CD4-positive, alpha-beta T cell (primary cell): ENCODE results near the gene COL7A1. TPM values are rescaled to one million over a fixed set of nuclear protein-coding genes. Genes with fewer than 3 reads are reported as not detected.

Experiments
- ATAC-seq: fragments of 200-7000 bp; cut with Tn5 transposase; one replicate; pipeline ENCODE4 v1.10.0; 2022; ENCODE audit warnings: mild to moderate bottlenecking; ENCODE audit not compliant: poor library complexity
- CTCF ChIA-PET: fragments of 350-600 bp; sonication (Branson Sonifier 250); formaldehyde crosslinking; loops from one replicate; lab custom pipeline; 2021; ENCODE audit warnings: antibody characterized with exemption, inconsistent platforms; lab: Charles Lee
- POLR2A ChIA-PET: fragments of 350-600 bp; sonication (Branson Sonifier 250); formaldehyde crosslinking; loops from one replicate; lab custom pipeline; 2021; ENCODE audit warnings: antibody characterized with exemption, inconsistent platforms; lab: Charles Lee
- DNase-seq, 14 experiments: peaks; one replicate each; pipeline ENCODE4 v3.0.0-alpha.2; 2013 to 2020; ENCODE audit warnings: mixed read lengths in 2 of 14
- H3K27ac ChIP-seq, 2 donors: one replicate each; pipeline versions ENCODE4 v1.5.1 to v1.7.0; 2013; ENCODE audit warnings: low read length in 2 of 2, low read depth in 1 of 2, mild to moderate bottlenecking in 1 of 2
- H3K27me3 ChIP-seq, 2 experiments: 1 replicate in 1 of 2; 2 replicates in 1 of 2; pipeline versions ENCODE4 v1.6.1 to v1.7.0; 2013; ENCODE audit warnings: low read length in 2 of 2, control low read depth in 1 of 2, mild to moderate bottlenecking in 1 of 2, moderate library complexity in 1 of 2; ENCODE audit not compliant: insufficient read depth in 2 of 2, control insufficient read depth in 1 of 2
- H3K36me3 ChIP-seq: one replicate; pipeline ENCODE4 v1.6.1; 2013; ENCODE audit warnings: low read length, control low read depth; ENCODE audit not compliant: insufficient read depth
- H3K4me1 ChIP-seq: one replicate; pipeline ENCODE4 v1.6.1; 2013; ENCODE audit warnings: low read length, control low read depth; ENCODE audit not compliant: insufficient read depth
- H3K4me3 ChIP-seq: one replicate; pipeline ENCODE4 v1.5.1; 2013; ENCODE audit warnings: mild to moderate bottlenecking, low read length, moderate library complexity
- H3K9me3 ChIP-seq, 2 experiments: 1 replicate in 1 of 2; 2 replicates in 1 of 2; pipeline versions ENCODE4 v1.6.1 to v1.7.0; 2013; ENCODE audit warnings: low read length in 2 of 2, mild to moderate bottlenecking in 2 of 2, control low read depth in 1 of 2, moderate library complexity in 1 of 2; ENCODE audit not compliant: control insufficient read depth in 1 of 2, insufficient read depth in 1 of 2
- H3K27ac Mint-ChIP-seq: one replicate; pipeline ENCODE4 v1.8.0; 2020; ENCODE audit warnings: mixed read lengths
- H3K27me3 Mint-ChIP-seq: one replicate; pipeline ENCODE4 v1.8.0; 2021; ENCODE audit warnings: mixed read lengths
- H3K36me3 Mint-ChIP-seq: one replicate; pipeline ENCODE4 v1.8.0; 2021; ENCODE audit warnings: low read depth, mixed read lengths
- H3K4me1 Mint-ChIP-seq: one replicate; pipeline ENCODE4 v1.8.0; 2021; ENCODE audit warnings: low read depth, mixed read lengths
- H3K4me3 Mint-ChIP-seq: one replicate; pipeline ENCODE4 v1.8.0; 2020; ENCODE audit warnings: mild to moderate bottlenecking, mixed read lengths
- H3K9me3 Mint-ChIP-seq: one replicate; pipeline ENCODE4 v1.8.0; 2020; ENCODE audit warnings: mixed read lengths
- intact Hi-C, 2 experiments: fragments of 100-400 bp; cut with DNase I in 1 of 2; cut with micrococcal nuclease in 1 of 2; formaldehyde crosslinking; loops; one replicate each; pipeline versions ENCODE4 v1.15.1 to v1.9.0; 2023 to 2025; cut with DNase I, micrococcal nuclease
- total RNA-seq, 174 experiments: library from RNA in 2 of 174; stranded (reverse) in 2 of 174; gene quantifications; one replicate each; pipeline ENCODE4 v1.2.3 and lab custom pipeline; 2021 to 2026
- TF ChIP-seq, protein P1 (sequence below): fragments of 200-600 bp; IDR thresholded peaks from one replicate; pipeline ENCODE4 v1.8.0; 2022; ENCODE audit warnings: antibody characterized with exemption, mild to moderate bottlenecking

COL7A1 gene
- total RNA-seq, 2 experiments from 2014 or later: 0.73 to 0.93 TPM

DNA sequence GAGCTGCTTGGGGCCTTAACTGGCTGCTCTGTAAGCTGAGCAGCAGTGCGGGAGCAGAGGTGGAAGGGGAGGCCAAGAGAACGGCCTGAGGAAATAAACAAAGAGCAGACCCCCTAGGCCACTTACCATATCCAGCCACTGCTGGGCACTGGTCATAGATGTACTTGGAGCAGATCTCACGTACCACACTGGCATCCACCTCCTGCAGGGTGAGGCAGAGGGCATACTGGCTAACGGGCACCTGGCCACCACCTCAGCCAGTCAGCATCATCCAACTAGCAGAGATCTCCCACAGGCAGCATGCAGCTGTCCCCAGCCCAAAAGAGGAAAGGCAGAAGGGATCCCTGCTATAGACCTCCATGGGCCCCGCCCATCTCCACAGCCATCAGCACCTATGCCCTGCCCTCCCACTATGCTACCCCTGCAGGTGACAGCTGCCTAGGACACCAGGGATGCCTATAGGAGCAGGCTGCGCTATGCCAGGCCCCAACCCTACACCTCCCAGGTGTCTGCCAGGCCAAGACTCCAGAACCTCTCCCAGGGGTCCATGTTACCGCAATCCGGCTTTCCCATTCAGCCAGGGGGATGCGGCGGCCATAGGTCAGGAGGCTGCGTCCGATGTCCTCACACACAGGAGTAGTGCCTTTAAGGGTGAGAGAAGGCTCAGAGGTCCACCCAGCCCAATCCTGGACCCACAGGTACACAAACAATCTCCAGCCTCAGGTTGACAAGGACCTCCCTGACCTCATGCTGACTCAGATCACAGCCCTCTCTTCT lies 4.6 kb upstream of the COL7A1 start:
- ChIA-PET CTCF (no interaction called here), POLR2A (no interaction called here)
- Histone ChIP-seq H3K4me3 (no peak overlapping the region), H3K27me3 (peaks cover 4 to 9% of the 10 kb centered on the region in 2 experiments), H3K4me1 (peaks cover 7% of the 10 kb centered on the region), H3K36me3 (peaks cover 64% of the 10 kb centered on the region), H3K27ac (no peak overlapping the region), H3K9me3 (no peaks in the 10 kb centered on the region)
- Mint-ChIP-seq H3K36me3 (peaks cover 73% of the 10 kb centered on the region), H3K4me3 (no peak overlapping the region), H3K9me3 (no peaks in the 10 kb centered on the region), H3K27ac (no peak overlapping the region), H3K4me1 (peaks cover 6% of the 10 kb centered on the region), H3K27me3 (peaks cover 13% of the 10 kb centered on the region)
- intact Hi-C loops: no loop called here
- no peak for DNase-seq
- TF ChIP-seq, protein P1, sequence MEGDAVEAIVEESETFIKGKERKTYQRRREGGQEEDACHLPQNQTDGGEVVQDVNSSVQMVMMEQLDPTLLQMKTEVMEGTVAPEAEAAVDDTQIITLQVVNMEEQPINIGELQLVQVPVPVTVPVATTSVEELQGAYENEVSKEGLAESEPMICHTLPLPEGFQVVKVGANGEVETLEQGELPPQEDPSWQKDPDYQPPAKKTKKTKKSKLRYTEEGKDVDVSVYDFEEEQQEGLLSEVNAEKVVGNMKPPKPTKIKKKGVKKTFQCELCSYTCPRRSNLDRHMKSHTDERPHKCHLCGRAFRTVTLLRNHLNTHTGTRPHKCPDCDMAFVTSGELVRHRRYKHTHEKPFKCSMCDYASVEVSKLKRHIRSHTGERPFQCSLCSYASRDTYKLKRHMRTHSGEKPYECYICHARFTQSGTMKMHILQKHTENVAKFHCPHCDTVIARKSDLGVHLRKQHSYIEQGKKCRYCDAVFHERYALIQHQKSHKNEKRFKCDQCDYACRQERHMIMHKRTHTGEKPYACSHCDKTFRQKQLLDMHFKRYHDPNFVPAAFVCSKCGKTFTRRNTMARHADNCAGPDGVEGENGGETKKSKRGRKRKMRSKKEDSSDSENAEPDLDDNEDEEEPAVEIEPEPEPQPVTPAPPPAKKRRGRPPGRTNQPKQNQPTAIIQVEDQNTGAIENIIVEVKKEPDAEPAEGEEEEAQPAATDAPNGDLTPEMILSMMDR: no peak
- ATAC-seq: no peak

DNA sequence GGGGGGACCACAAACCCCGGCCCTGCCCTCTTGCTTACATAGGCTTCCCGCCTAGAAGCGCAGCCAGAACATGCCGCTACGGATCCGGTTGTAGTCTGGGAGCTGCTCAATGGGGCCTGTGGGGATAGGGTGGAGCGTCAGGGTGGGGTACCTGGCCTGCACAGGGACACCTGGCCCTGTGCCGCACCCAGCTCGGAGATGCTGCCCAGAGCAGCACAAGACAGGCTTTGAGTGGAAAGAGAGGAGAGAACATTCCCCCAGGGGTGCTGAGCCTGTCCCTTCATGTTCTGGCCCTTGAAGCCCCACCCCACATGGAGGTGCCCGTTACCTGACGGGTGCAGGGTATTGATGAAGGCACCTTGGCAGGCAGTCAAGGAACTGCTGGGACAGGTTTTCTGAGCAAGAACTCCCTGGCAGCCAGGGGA lies 4.0 kb upstream of the COL7A1 start:
- ATAC-seq (no peak), DNase-seq (no peak)
- H3K27ac ChIP-seq: no peak overlapping the region
- peaks cover 58% of the 10 kb centered on the region for H3K36me3 ChIP-seq
- TF ChIP-seq, protein P1: no peak
- Mint-ChIP-seq H3K27ac (no peak overlapping the region), H3K36me3 (peaks cover 67% of the 10 kb centered on the region), H3K9me3 (no peaks in the 10 kb centered on the region), H3K4me3 (no peak overlapping the region), H3K4me1 (peaks cover 6% of the 10 kb centered on the region), H3K27me3 (peaks cover 18% of the 10 kb centered on the region)
- POLR2A ChIA-PET: no interaction called here
- H3K4me1 ChIP-seq: peaks cover 10% of the 10 kb centered on the region
- peaks cover 4 to 15% of the 10 kb centered on the region in 2 experiments for H3K27me3 ChIP-seq
- intact Hi-C loops: no loop called here
- peaks cover 0 to 4% of the 10 kb centered on the region in 2 experiments for H3K9me3 ChIP-seq
- CTCF ChIA-PET: no interaction called here
- no peak overlapping the region for H3K4me3 ChIP-seq

DNA sequence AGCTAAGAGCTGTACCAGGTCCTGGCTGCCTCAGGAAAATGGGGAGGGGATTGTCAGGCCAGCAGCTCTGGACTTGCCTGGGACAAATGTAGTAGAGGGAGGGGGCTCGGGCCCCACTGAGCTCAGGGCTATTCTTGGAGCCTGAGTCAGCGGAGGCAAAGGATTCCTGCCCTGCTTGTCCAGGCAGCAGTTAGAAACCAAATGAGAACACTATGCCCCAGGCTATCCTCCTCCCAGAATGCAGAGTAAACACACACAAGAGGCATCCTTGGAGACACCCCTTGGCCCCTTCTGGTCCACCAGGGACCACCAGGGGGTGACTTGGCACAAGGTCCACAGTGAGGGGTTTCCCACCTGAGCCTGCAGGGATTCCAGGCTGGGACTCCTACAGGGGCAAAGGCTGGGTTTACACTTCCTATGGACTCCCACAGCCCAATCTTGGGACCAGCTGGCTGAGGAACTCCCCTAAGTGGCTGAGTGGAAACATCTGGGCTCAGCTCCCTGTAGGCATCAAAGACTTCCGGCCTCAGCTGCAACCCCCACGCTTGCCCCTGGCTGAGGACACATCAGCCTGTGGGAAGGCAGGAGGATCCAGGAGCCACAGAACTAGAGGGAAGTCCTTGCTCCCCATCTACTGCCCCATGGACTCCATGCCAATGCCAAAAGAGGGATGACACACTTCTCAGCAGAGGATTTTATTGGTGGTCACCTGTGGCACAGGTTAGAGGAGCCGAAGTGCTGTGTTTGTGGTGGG lies 3.4 kb upstream of the COL7A1 start:
- Mint-ChIP-seq H3K9me3 (no peaks in the 10 kb centered on the region), H3K36me3 (peaks cover 61% of the 10 kb centered on the region), H3K27ac (no peak overlapping the region), H3K4me3 (no peak overlapping the region), H3K4me1 (peaks cover 6% of the 10 kb centered on the region), H3K27me3 (peaks cover 23% of the 10 kb centered on the region)
- intact Hi-C loops: no loop called here
- ChIA-PET CTCF (no interaction called here), POLR2A (no interaction called here)
- ATAC-seq: no peak
- TF ChIP-seq, protein P1: no peak
- peaks cover 0 to 4% of the 10 kb centered on the region in 2 experiments for H3K9me3 ChIP-seq
- no peak overlapping the region for H3K27ac ChIP-seq
- H3K4me1 ChIP-seq: peaks cover 10% of the 10 kb centered on the region
- peaks cover 52% of the 10 kb centered on the region for H3K36me3 ChIP-seq
- peaks cover 5 to 21% of the 10 kb centered on the region in 2 experiments for H3K27me3 ChIP-seq
- no peak for DNase-seq
- H3K4me3 ChIP-seq: no peak overlapping the region
